Small intestine (tissue), 7 donors: Measurements from ENCODE around the gene ETV4. TPM values are rescaled to one million over a fixed set of nuclear protein-coding genes. Genes with fewer than 3 reads are reported as not detected.

ENCODE experiments used
- DNase-seq, 2 donors: peaks; one replicate each; pipeline versions ENCODE4 v3.0.0 to v3.0.0-alpha.2; 2013
- FAIRE-seq: peaks from 2 replicates; lab custom pipeline; 2012; peaks lifted over from hg19 to GRCh38; lab: Jason Lieb, UNC
- H3K27ac ChIP-seq, 3 donors: one replicate each; pipeline ENCODE4 v1.5.1; 2013; ENCODE audit warnings: low read length in 2 of 3, mild to moderate bottlenecking in 2 of 3, control low read depth in 1 of 3, inconsistent platforms in 1 of 3, low read depth in 1 of 3, moderate library complexity in 1 of 3
- H3K27me3 ChIP-seq, 3 donors: one replicate each; pipeline ENCODE4 v1.6.1; 2013; ENCODE audit warnings: low read length in 3 of 3, inconsistent platforms in 1 of 3; ENCODE audit not compliant: control insufficient read depth in 3 of 3, insufficient read depth in 3 of 3
- H3K36me3 ChIP-seq, 3 donors: one replicate each; pipeline ENCODE4 v1.6.1; 2013; ENCODE audit warnings: low read length in 3 of 3, inconsistent platforms in 1 of 3, low read depth in 1 of 3, mild to moderate bottlenecking in 1 of 3, moderate library complexity in 1 of 3; ENCODE audit not compliant: control insufficient read depth in 3 of 3, insufficient read depth in 2 of 3
- H3K4me1 ChIP-seq, 3 donors: one replicate each; pipeline ENCODE4 v1.6.1; 2013; ENCODE audit warnings: low read length in 2 of 3, inconsistent platforms in 1 of 3, low read depth in 1 of 3, mild to moderate bottlenecking in 1 of 3, moderate library complexity in 1 of 3; ENCODE audit not compliant: control insufficient read depth in 3 of 3, insufficient read depth in 2 of 3
- H3K4me3 ChIP-seq, 3 donors: one replicate each; pipeline ENCODE4 v1.5.1; 2013; ENCODE audit warnings: low read length in 3 of 3, control low read depth in 1 of 3, inconsistent platforms in 1 of 3, low read depth in 1 of 3, mild to moderate bottlenecking in 1 of 3, moderate library complexity in 1 of 3
- H3K9me3 ChIP-seq, 2 donors: one replicate each; pipeline ENCODE4 v1.6.1; 2013; ENCODE audit warnings: low read depth in 1 of 2, low read length in 1 of 2; ENCODE audit not compliant: control insufficient read depth in 2 of 2, insufficient read depth in 1 of 2
- WGBS, 3 donors: extraction: QIAGEN DNeasy Blood & Tissue Kit; methylation state at CpG; one replicate each; pipeline ENCODE4 v1.1.7; 2013; 5-methylcytosine and 5-hydroxymethylcytosine counted together
- polyA plus RNA-seq, 4 donors: library from polyadenylated mRNA; stranded (reverse) in 3 of 4; unstranded in 1 of 4; fragments of 200-250 nt in 3 of 4; fragments of 120-200 nt in 1 of 4; gene quantifications; one replicate each; pipeline versions ENCODE4 v1.2.1 to v1.2.3, GENCODE V29; 2013
- donor health status: healthy with polysubstance abuse.
- donor health status: control.
- donor health status: control.
- donor health status: Bipolar disorder and iron deficiency.
- donor health status: healthy.

Gene ETV4
- polyA plus RNA-seq, 4 donors: 1.3 to 16.4 (median 4.5) TPM

DNA sequence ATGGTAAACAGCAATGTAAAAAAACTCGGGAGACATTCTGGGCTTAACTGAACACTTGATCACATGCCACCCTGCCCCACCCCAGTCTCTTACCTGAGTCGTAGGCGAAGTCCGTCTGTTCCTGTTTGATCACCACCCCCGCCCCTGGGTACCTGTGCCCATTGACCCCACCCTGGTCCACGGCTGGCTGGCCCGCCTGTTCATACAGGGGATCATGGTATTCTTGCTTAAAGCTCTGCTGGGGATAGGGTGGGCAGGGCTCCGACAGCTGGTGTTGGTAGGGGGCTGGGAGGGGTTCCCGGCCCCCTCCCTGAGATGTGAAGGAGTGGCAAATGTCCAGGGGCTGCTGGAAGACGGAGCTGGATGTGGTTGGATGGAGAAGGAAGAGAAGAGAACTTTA lies 13.6 kb downstream of the ETV4 start:
- Histone ChIP-seq H3K4me1 (peaks cover 2 to 28% (median 8%) of the 10 kb centered on the region in 3 donors), H3K27me3 (no peaks in the 10 kb centered on the region), H3K9me3 (no peaks in the 10 kb centered on the region), H3K4me3 (no peak overlapping the region), H3K27ac (no peak overlapping the region), H3K36me3 (peaks cover 0 to 51% (median 0%) of the 10 kb centered on the region in 3 donors)
- 23 to 70% (median 43%) methylated on average over 10 of the region's 10 CpGs for WGBS, 3 donors
- peak; percentile 66 to 88 for DNase-seq
- FAIRE-seq: no peak

GRCh38 chr17:43531955-43532354 lies 14.2 kb downstream of the ETV4 start:
- Histone ChIP-seq H3K9me3 (no peaks in the 10 kb centered on the region), H3K4me3 (no peak overlapping the region), H3K27me3 (no peaks in the 10 kb centered on the region), H3K36me3 (peaks cover 0 to 56% (median 3%) of the 10 kb centered on the region in 3 donors), H3K27ac (no peak overlapping the region), H3K4me1 (peaks cover 2 to 28% (median 8%) of the 10 kb centered on the region in 3 donors)
- FAIRE-seq (no peak), DNase-seq (no peak)
- WGBS, 3 donors: 55 to 77% (median 62%) methylated on average over 8 of the region's 8 CpGs

DNA sequence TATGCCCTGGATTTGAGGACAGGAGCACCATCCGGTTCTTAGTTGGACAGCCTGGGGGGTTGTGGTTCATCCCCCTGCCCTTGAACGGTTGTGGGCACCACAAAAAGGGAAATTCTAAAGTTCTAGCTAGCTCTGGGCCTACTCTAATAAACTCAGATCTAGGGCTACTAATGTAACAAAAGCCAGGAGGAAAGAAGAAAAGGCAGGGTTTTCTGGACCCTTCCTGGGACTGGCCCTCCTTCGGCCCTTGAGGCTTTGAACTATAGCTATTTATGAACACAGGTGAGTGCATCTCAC lies 15.1 kb downstream of the ETV4 start:
- Histone ChIP-seq H3K9me3 (no peaks in the 10 kb centered on the region), H3K27ac (peak overlapping the region in 1 of 3 donors; percentile 52), H3K27me3 (no peaks in the 10 kb centered on the region), H3K36me3 (peaks cover 0 to 62% (median 3%) of the 10 kb centered on the region in 3 donors), H3K4me3 (no peak overlapping the region), H3K4me1 (peaks cover 2 to 28% (median 8%) of the 10 kb centered on the region in 3 donors)
- DNase-seq (no peak), FAIRE-seq (no peak)
- 53 to 73% (median 66%) methylated on average over 3 of the region's 3 CpGs for WGBS, 3 donors

DNA sequence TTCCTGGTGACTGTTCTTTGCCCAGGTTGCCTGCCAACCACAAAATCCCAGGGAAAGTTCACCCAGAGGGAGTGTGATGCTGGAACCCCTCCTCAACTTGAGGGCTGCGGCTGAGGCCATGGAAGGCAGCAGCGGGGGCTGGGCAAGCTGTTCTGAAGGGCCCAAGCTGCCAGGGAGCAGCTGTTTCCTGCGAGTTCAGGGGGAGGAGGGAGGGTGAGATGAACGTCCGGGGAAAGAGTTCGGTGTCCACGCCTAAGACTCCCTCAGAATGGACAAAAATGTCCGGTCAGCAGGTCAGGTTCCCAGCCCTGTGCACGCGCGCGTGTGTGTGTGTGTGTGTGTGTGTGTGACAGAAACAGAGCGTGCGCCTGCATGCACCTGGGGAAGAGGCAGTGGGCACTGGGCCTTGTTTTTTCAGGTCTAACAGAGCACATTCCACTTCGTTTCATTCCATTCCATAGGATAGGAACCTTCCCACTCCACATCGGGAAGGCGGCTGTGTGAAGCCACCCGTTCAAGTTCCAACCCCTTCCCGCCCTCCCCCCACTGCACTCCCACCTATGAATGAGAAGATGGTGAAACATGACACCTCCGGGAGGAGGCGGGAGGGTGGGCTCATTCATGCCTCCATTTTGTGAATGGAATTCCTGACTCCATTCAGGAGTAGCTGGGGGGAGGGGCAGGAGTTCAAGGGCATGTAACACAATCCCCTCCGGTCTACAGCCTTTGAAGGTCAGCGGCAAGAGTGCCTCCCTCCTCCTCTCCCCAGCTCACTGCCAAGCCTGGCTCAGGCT lies 15.7 kb downstream of the ETV4 start:
- 28 to 49% (median 42%) methylated on average over 23 of the region's 23 CpGs for WGBS, 3 donors
- Histone ChIP-seq H3K27me3 (no peaks in the 10 kb centered on the region), H3K36me3 (peaks cover 2 to 65% (median 3%) of the 10 kb centered on the region in 3 donors), H3K4me3 (peak overlapping the region in 1 of 3 donors; percentile 4), H3K27ac (peak overlapping the region in 2 of 3 donors; percentile 10 to 52), H3K9me3 (no peaks in the 10 kb centered on the region), H3K4me1 (peaks cover 2 to 28% (median 8%) of the 10 kb centered on the region in 3 donors)
- DNase-seq (peak in 1 of 2 donors; percentile 88), FAIRE-seq (no peak)

- peaks cover 2 to 69% (median 3%) of the 10 kb centered on the region in 3 donors for H3K36me3 ChIP-seq
- H3K4me3 ChIP-seq: no peak overlapping the region
- H3K27me3 ChIP-seq: no peaks in the 10 kb centered on the region
- peaks cover 2 to 33% (median 8%) of the 10 kb centered on the region in 3 donors for H3K4me1 ChIP-seq
- WGBS, 3 donors: 40 to 62% (median 58%) methylated on average over 6 of the region's 6 CpGs
- FAIRE-seq (no peak), DNase-seq (no peak)
- H3K9me3 ChIP-seq: no peaks in the 10 kb centered on the region
- H3K27ac ChIP-seq: peak overlapping the region in 2 of 3 donors; percentile 10 to 52
Observed at GRCh38 chr17:43529947-43530287, 16.2 kb downstream of the ETV4 start.

DNA sequence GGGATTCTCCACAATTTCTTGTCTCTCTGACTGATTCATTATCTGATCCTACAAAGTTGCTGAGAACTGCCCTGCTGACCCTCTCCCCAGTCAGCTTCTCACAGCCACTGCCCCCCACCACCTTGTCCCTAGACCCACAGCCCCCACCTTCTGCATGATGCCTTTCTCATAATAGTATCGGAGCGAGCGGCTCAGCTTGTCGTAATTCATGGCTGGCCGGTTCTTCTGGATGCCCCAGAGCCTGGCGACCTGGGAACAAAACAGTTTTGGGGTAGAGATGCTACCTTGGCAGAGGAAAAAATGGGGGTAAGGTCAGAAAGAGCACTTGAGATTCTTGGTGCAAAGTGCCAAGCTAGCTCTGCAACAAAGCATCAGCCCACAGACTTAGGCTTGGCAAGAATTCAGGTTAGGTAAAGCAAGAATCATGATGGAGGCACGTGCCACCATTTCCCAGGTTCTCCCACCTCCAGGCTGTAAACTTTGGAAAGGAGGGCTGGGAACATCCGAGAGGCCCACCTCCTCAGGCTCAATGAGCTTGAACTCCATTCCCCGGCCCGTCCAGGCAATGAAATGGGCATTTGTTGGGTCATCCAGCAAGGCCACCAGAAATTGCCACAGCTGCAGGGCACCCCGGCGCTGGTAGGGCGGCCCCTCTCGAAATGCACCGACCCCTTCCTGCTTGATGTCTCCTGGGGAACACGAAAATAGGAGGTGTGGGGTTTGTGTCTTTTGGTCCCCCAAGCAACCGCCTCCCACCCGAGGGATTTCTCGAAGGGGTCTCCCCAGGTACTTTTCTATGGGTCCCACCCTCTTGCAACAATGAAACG lies 16.9 kb downstream of the ETV4 start:
- Histone ChIP-seq H3K4me3 (no peak overlapping the region), H3K4me1 (peaks cover 2 to 35% (median 8%) of the 10 kb centered on the region in 3 donors), H3K36me3 (peaks cover 2 to 74% (median 3%) of the 10 kb centered on the region in 3 donors), H3K27ac (no peak overlapping the region), H3K9me3 (no peaks in the 10 kb centered on the region), H3K27me3 (no peaks in the 10 kb centered on the region)
- no peak for DNase-seq
- FAIRE-seq: no peak
- WGBS, 3 donors: 92% methylated on average over 20 of the region's 20 CpGs

- Histone ChIP-seq H3K36me3 (peaks cover 4 to 76% (median 9%) of the 10 kb centered on the region in 3 donors), H3K27me3 (no peaks in the 10 kb centered on the region), H3K9me3 (no peaks in the 10 kb centered on the region), H3K4me1 (peaks cover 2 to 35% (median 8%) of the 10 kb centered on the region in 3 donors), H3K27ac (no peak overlapping the region), H3K4me3 (no peak overlapping the region)
- FAIRE-seq (no peak), DNase-seq (no peak)
- 66 to 81% (median 72%) methylated on average over 13 of the region's 13 CpGs for WGBS, 3 donors
Observed at GRCh38 chr17:43528319-43528987, 17.7 kb downstream of the ETV4 start.
